IPS-NIHi7 (cell line): Measurements from ENCODE around the gene THSD4.
A peak's percentile ranks its signal among the peaks of the same experiment; 100 is the strongest.

Source experiments
- DNase-seq: peaks from one replicate; pipeline ENCODE4 v3.0.0; 2012; ENCODE audit warnings: mixed read lengths; ENCODE audit errors: extremely low spot score

THSD4 gene

GRCh38 chr15:71687902-71688508, 572.7 kb downstream of the THSD4 start:
- no peak for DNase-seq

GRCh38 chr15:71688509-71689094, 573.3 kb downstream of the THSD4 start:
- no peak for DNase-seq

DNA sequence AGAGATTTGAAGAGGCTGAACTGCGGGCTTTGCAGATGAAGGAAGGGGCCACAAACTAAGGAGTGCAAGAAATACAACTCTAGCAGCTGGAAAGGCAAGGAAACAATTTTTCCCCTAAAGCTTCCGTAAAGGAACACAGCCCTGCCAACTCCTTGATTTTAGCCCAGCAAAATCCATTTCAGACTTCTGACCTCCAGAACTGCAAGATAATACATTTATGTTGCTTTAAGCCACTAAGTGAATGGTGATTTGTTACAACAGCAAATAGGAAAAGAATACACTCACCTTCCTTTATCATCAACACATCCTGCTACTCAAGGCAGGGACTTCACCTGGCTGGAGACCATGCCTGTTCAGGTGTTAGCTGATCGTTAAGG, 575.8 kb downstream of the THSD4 start:
- no peak for DNase-seq

DNA sequence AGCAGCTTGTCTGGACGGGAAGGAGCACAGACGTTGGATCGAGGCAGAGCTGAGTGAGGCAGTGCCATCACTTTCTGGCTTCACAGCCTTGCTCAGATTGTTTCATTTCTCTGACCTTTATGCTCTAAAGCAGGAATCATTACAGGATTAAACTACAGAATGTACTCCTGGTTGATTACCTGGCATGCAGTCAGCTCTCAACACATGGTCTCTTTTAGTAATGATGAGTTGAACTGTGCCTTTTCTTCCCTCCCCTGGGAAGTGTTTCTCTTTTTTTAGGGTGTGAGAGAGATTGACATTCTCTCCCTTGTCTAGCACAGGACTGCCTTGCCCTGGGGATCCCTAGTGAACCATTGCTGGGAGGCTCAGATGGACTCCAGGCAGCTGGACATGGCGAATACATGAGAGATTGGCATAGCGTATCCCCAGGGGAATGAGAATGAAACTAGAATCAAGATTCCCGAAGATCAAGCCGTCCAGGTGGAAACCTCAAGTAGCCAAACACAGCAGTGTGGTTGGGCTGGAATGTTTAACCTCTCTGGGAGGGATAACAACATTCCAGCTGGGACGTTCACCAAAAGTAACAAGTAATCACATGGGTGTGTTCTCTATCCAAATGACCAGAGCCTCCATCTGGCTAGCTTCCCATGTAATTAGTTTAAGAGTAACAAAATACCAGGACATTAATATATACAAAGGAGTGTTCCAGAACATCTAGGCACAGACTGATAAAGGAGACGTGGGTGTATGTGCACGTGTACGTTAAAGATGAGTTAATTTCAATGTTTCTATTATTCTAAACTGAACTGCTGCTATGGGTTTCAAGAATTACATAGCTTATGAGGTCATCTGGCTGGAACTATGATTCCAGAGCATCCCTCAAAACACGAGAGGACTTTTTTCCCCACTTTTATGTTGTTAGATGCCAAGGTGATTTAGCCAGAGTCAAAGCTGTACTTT, 576.5 kb downstream of the THSD4 start:
- no peak for DNase-seq

DNA sequence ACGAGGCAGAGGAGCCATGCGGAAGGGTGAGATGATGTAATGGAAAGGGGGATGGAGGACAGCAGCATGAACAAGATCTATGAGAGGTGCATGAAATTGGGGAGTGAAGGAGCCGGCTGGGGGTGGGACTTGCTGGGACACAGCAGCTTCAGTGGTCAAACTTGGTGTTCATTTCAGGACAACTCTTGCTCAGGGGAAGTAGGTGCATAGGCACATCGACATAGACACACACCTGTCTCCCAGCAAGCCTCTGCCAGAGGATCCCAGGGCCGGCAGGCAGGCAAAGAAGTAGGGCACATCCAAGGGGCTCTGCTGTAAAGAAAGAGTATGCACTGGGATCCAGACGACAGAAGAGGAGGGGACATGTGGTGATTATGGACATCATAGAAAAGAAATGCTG, 582.0 kb downstream of the THSD4 start:
- DNase-seq: no peak

- no peak for DNase-seq
These were observed 582.8 kb downstream of the THSD4 start for GRCh38 chr15:71698030-71698429.

GRCh38 chr15:71698742-71699141, 583.5 kb downstream of the THSD4 start:
- no peak for DNase-seq

GRCh38 chr15:71699977-71700376, 584.7 kb downstream of the THSD4 start:
- DNase-seq: no peak

- no peak for DNase-seq
These were observed 586.5 kb downstream of the THSD4 start for GRCh38 chr15:71701808-71702207.

DNA sequence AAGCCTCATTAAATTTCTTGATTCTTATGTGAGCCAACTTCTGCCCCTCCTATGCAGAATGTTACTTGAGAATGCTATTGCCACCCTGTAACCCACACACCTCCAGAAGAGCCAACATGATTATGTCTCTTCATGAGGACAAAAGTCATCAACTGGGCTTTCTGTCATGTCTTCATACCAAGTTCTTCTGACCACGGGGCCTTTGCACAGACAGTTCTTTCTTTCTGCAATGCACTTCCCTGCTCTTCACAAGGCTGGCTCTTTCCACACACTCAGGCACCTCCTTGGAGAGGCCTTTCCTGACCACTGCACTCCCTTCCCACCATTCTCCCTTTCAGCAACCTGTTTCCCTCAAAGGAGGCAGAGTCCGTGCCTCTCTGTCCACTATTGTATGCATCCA, 587.2 kb downstream of the THSD4 start:
- DNase-seq: no peak

- DNase-seq: peak; percentile 21
These were observed 589.9 kb downstream of the THSD4 start for GRCh38 chr15:71705151-71705550.

GRCh38 chr15:71706461-71707229, 591.4 kb downstream of the THSD4 start:
- DNase-seq: no peak

- DNase-seq: no peak
These were observed 592.2 kb downstream of the THSD4 start for GRCh38 chr15:71707230-71708050.

DNA sequence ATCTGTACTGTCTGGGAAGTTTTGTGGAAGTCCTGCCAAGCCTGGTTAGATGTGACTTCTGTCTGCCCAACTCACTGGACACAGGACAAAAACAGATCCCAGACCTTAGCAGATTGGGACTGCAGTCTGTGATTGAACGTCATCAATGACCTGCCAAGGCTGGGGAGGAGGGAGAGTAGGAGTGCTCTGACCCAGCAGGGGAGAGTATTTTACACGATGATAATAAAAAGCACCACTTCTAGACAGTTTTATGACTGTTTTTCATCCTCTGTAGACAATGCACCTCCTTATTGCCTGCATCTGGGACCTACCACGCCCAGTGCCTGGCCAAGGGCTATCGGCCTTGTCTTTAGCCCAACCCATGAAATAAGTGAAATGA, 592.8 kb downstream of the THSD4 start:
- no peak for DNase-seq

DNA sequence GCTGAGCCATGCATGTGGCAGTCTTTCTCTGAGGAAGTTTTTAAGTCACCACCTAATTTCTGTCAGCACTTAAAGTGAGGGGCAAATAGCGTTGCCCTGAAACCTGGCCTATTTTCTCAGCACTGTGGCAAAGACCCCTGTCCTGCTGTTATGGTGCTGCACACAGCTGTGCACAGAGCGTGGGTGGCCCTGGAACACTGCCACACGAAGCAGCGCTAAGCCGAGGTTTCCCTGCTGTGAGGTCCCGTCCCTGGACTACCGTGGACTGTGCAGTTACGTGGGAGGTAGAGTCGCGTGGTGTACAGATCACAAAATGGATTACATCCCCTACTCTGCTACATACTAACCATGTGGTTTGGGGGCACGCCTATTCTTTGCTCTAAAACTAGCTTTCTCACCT, 593.5 kb downstream of the THSD4 start:
- DNase-seq: no peak

GRCh38 chr15:71709808-71710418, 594.6 kb downstream of the THSD4 start:
- DNase-seq: no peak

DNA sequence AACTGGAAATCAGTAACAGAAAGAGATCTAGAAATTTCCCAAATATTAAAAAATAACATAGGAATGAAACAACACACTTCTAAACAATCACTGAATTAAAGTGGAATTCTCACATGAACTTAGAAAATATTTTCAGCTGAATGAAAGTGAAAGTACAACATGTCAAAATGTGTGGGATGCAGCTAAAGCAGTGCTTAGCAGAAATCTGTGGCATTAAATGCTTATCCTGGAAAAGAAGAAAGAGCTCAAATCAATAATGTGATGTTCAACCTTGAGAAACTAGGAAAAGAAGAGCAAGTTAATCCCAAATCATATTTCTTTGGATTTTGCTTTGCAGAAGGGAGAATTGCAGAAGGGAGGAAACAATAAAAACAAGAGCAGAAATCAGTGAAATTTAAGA, 596.9 kb downstream of the THSD4 start:
- no peak for DNase-seq

GRCh38 chr15:71713191-71713809, 598.0 kb downstream of the THSD4 start:
- DNase-seq: no peak

- DNase-seq: no peak
These were observed 600.6 kb downstream of the THSD4 start for GRCh38 chr15:71715914-71716313.

DNA sequence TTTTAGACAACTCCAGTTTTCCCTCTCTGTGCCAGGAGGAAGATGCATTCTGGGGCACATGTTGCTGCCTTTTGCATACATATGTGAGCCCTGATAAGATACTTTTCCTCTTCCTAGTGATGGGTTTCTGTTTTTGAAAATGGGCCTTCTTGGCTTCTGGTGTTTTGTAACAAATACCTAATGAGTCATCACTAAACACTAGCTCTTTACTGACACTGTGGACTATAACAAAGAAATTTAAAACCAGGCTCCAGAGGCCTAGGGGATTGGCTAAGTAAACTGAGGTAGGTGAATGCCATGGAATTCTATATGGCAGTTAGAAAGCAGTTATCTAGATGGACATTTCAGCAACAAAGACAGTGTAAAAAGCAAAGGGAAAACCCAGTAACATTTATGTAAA, 601.7 kb downstream of the THSD4 start:
- DNase-seq: no peak
